Tibial nerve (tissue), 4 donors: ENCODE data around the gene GOLGA7B. TPM values are rescaled to one million over a fixed set of nuclear protein-coding genes. Genes with fewer than 3 reads are reported as not detected.

ENCODE experiments used
- DNase-seq, 2 donors: peaks; one replicate each; pipeline ENCODE4 v3.0.0-alpha.2; 2019; ENCODE audit warnings: low spot score in 2 of 2
- H3K27ac ChIP-seq, 4 donors: fragments of 200-600 bp; sonication (generic) in 3 of 4; one replicate each; pipeline ENCODE4 v1.5.1; 2017 to 2019; ENCODE audit warnings: mild to moderate bottlenecking in 1 of 4
- H3K27me3 ChIP-seq, 2 donors: fragments of 200-600 bp; sonication (generic) in 1 of 2; one replicate each; pipeline versions ENCODE4 v1.5.1 to v1.6.0; 2017 to 2019
- H3K36me3 ChIP-seq, 3 donors: fragments of 200-600 bp; sonication (generic); one replicate each; pipeline ENCODE4 v1.5.1; 2018 to 2019
- H3K4me1 ChIP-seq, 4 donors: fragments of 200-600 bp; sonication (generic) in 3 of 4; one replicate each; pipeline ENCODE4 v1.5.1; 2017 to 2019
- H3K4me3 ChIP-seq, 4 donors: fragments of 200-600 bp; sonication (generic) in 3 of 4; one replicate each; pipeline ENCODE4 v1.5.1; 2017 to 2019; ENCODE audit warnings: mild to moderate bottlenecking in 1 of 4, moderate library complexity in 1 of 4
- H3K9me3 ChIP-seq, 4 donors: fragments of 200-600 bp; sonication (generic) in 3 of 4; one replicate each; pipeline ENCODE4 v1.5.1; 2017 to 2019
- CTCF ChIP-seq, 5 experiments: fragments of 200-600 bp in 3 of 5; fragments of 450-650 bp in 2 of 5; sonication (generic) in 3 of 5; IDR thresholded peaks; one replicate each; pipeline ENCODE4 v1.5.1; 2016 to 2019; ENCODE audit warnings: antibody characterized with exemption in 5 of 5, mild to moderate bottlenecking in 3 of 5, moderate library complexity in 2 of 5
- EP300 ChIP-seq, 2 donors: sonication (generic); formaldehyde crosslinking; IDR thresholded peaks; one replicate each; pipeline ENCODE4 v1.6.1; 2017; ENCODE audit warnings: antibody characterized with exemption in 2 of 2, mild to moderate bottlenecking in 1 of 2
- POLR2A ChIP-seq, 2 donors: fragments of 450-650 bp; IDR thresholded peaks; one replicate each; pipeline ENCODE4 v1.6.1; 2017; ENCODE audit warnings: antibody characterized with exemption in 2 of 2, mild to moderate bottlenecking in 2 of 2, moderate library complexity in 2 of 2
- WGBS, 2 donors: methylation state at CpG; one replicate each; pipeline ENCODE4 v1.1.5; 2018; 5-methylcytosine and 5-hydroxymethylcytosine counted together
- total RNA-seq, 4 donors: library from RNA; depleted of rRNA; stranded (reverse); fragments of >200 nt; gene quantifications; one replicate each; pipeline ENCODE4 v1.1.0, GENCODE V29; 2016

Gene GOLGA7B
- total RNA-seq, 4 donors from 2014 or later, result 0.90 to 6.3 (median 4.8) TPM

GRCh38 chr10:97805949-97806348 lies 43.7 kb upstream of the GOLGA7B start:
- Histone ChIP-seq H3K9me3 (no peaks in the 10 kb centered on the region), H3K27ac (peak overlapping the region in 1 of 4 donors; percentile 33), H3K36me3 (no peaks in the 10 kb centered on the region), H3K27me3 (no peaks in the 10 kb centered on the region), H3K4me3 (no peak overlapping the region), H3K4me1 (peaks cover 0 to 12% (median 0%) of the 10 kb centered on the region in 4 donors)
- WGBS, 2 donors, result 69 to 73% methylated on average over 6 of the region's 6 CpGs
- no peak for DNase-seq
- no peak for TF ChIP-seq EP300 (IDR thresholded peaks at IDR 0.05)
- TF ChIP-seq CTCF (IDR thresholded peaks at IDR 0.05), result no peak
- no peak for TF ChIP-seq POLR2A (IDR thresholded peaks at IDR 0.05)

GRCh38 chr10:97810446-97810845 lies 39.2 kb upstream of the GOLGA7B start:
- Histone ChIP-seq H3K27ac (no peak overlapping the region), H3K27me3 (no peaks in the 10 kb centered on the region), H3K9me3 (no peaks in the 10 kb centered on the region), H3K4me1 (peaks cover 0 to 4% (median 0%) of the 10 kb centered on the region in 4 donors), H3K36me3 (no peaks in the 10 kb centered on the region), H3K4me3 (no peak overlapping the region)
- 67 to 75% methylated on average over 7 of the region's 7 CpGs for WGBS, 2 donors
- no peak for TF ChIP-seq POLR2A (IDR thresholded peaks at IDR 0.05)
- no peak for TF ChIP-seq CTCF (IDR thresholded peaks at IDR 0.05)
- no peak for TF ChIP-seq EP300 (IDR thresholded peaks at IDR 0.05)
- DNase-seq, result no peak

GRCh38 chr10:97811958-97812357 lies 37.7 kb upstream of the GOLGA7B start:
- WGBS, 2 donors, result 55 to 68% methylated on average over 3 of the region's 3 CpGs
- Histone ChIP-seq H3K27me3 (no peaks in the 10 kb centered on the region), H3K4me3 (no peak overlapping the region), H3K27ac (no peak overlapping the region), H3K36me3 (no peaks in the 10 kb centered on the region), H3K9me3 (no peaks in the 10 kb centered on the region), H3K4me1 (no peaks in the 10 kb centered on the region)
- DNase-seq, result no peak
- TF ChIP-seq EP300 (IDR thresholded peaks at IDR 0.05), result no peak
- no peak for TF ChIP-seq POLR2A (IDR thresholded peaks at IDR 0.05)
- TF ChIP-seq CTCF (IDR thresholded peaks at IDR 0.05), result no peak

DNA sequence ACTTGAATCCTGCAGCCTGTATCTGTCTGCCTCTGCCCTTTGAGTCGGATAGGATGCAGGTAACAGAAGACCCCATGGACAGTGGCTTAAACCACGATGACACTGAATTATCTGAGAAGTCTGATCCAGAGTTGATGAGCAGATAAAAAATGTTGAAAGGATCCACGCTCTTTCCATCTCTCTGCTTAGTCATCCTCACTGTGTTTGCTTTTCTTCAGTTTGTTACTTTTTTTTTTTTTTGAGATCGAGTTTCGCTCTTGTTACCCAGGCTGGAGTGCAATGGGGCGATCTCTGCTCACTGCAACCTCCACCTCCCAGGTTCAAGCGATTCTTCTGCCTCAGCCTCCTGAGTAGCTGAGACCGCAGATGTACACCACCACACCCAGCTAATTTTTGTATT lies 36.9 kb upstream of the GOLGA7B start:
- H3K27me3 ChIP-seq, result no peaks in the 10 kb centered on the region
- WGBS, 2 donors, result 77% methylated on average over 8 of the region's 8 CpGs
- no peak for TF ChIP-seq POLR2A (IDR thresholded peaks at IDR 0.05)

DNA sequence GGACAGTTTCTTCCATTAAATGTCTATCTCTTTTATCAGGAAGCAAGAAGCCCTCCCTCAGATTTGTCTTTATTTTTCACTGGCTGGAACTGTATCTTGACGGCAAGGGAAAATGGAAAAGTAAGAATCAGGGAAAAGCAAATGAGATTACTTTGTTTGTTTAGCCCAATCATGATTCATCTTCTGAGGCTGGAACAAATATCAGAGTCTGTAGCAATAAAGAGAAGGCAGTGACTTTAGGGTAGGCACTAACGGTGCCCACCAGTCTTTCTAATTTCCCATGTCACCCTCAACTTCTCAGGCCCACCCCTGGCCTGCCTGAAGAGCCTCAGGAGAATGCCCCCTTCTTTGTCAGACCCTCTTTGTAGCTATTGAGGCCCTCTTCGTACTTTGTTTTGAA lies 36.3 kb upstream of the GOLGA7B start:
- no peaks in the 10 kb centered on the region for H3K9me3 ChIP-seq
- no peak overlapping the region for H3K4me3 ChIP-seq
- TF ChIP-seq CTCF (IDR thresholded peaks at IDR 0.05) (no peak), POLR2A (IDR thresholded peaks at IDR 0.05) (no peak), EP300 (IDR thresholded peaks at IDR 0.05) (no peak)
- 54 to 60% methylated on average over 3 of the region's 3 CpGs for WGBS, 2 donors
- H3K36me3 ChIP-seq, result no peaks in the 10 kb centered on the region
- no peaks in the 10 kb centered on the region for H3K4me1 ChIP-seq
- no peak overlapping the region for H3K27ac ChIP-seq
- no peak for DNase-seq
- H3K27me3 ChIP-seq, result no peaks in the 10 kb centered on the region

More for the DNA sequence above, 36.9 kb upstream of the GOLGA7B start:
- Histone ChIP-seq H3K4me3 (no peak overlapping the region), H3K27ac (no peak overlapping the region), H3K4me1 (no peaks in the 10 kb centered on the region), H3K36me3 (no peaks in the 10 kb centered on the region), H3K9me3 (no peaks in the 10 kb centered on the region)
- DNase-seq, result no peak

GRCh38 chr10:97814996-97815395 lies 34.6 kb upstream of the GOLGA7B start:
- H3K27me3 ChIP-seq, result no peaks in the 10 kb centered on the region
- H3K36me3 ChIP-seq, result no peaks in the 10 kb centered on the region
- no peak overlapping the region for H3K27ac ChIP-seq
- no peak for DNase-seq
- WGBS, 2 donors, result 87 to 92% methylated on average over 5 of the region's 5 CpGs
- H3K9me3 ChIP-seq, result no peaks in the 10 kb centered on the region
- H3K4me3 ChIP-seq, result no peak overlapping the region
- TF ChIP-seq POLR2A (IDR thresholded peaks at IDR 0.05) (no peak), EP300 (IDR thresholded peaks at IDR 0.05) (no peak), CTCF (IDR thresholded peaks at IDR 0.05) (no peak)
- H3K4me1 ChIP-seq, result no peaks in the 10 kb centered on the region
